Measurements from ENCODE around the gene ABHD5. TPM values are rescaled to one million over a fixed set of nuclear protein-coding genes. Genes with fewer than 3 reads are reported as not detected.

The ABHD5 gene
- total RNA-seq, 1 experiment from 2014 or later: 9.9 TPM

- ChIA-PET POLR2A (ENCODE audit: low non-redundant PET) (interaction anchor here (0.6 kb wide), 1 partner anchor 26 kb away, joined by 3 read pairs; the partner anchor contains the start of gene ANO10), CTCF (no interaction called here)
- H3K27me3 ChIP-seq (replicated peaks; ENCODE audit: insufficient read depth, low read depth, low read length, poor library complexity): no peaks in the 10 kb centered on the region
- TF ChIP-seq CTCF (conservative IDR thresholded peaks at IDR 0.05; ENCODE audit: low read depth, low read length) (no peak), EZH2 (IDR thresholded peaks at IDR 0.05; ENCODE audit: borderline replicate concordance, low read depth, low read length, poor library complexity, severe bottlenecking) (no peak)
- BruUV-seq (replicated peaks): no TSS peak
- H3K36me3 ChIP-seq (ENCODE audit: insufficient read depth, low read length, poor library complexity, severe bottlenecking): no peaks in the 10 kb centered on the region
- H3K4me3 ChIP-seq (ENCODE audit: low read depth, low read length, poor library complexity, severe bottlenecking): no peak overlapping the region
- H3K4me1 ChIP-seq (ENCODE audit: insufficient read depth, low read length, poor library complexity, severe bottlenecking): no peaks in the 10 kb centered on the region
- intact Hi-C loops (cut with micrococcal nuclease; ENCODE audit: unreplicated experiment): no loop called here
- no peaks in the 10 kb centered on the region for H3K9me3 ChIP-seq (ENCODE audit: low read depth, low read length, poor library complexity, severe bottlenecking)
- H3K27ac ChIP-seq (ENCODE audit: low read depth, low read length, poor library complexity, severe bottlenecking): no peak overlapping the region
- DNase-seq (ENCODE audit: low spot score): peak; percentile 4
These were observed 43.2 kb upstream of the ABHD5 start for GRCh38 chr3:43647331-43648166.

GRCh38 chr3:43648957-43649356, 41.8 kb upstream of the ABHD5 start:
- no peak overlapping the region for H3K4me3 ChIP-seq (ENCODE audit: low read depth, low read length, poor library complexity, severe bottlenecking)
- no peak overlapping the region for H3K27ac ChIP-seq (ENCODE audit: low read depth, low read length, poor library complexity, severe bottlenecking)
- intact Hi-C loops (cut with micrococcal nuclease; ENCODE audit: unreplicated experiment): no loop called here
- H3K4me1 ChIP-seq (ENCODE audit: insufficient read depth, low read length, poor library complexity, severe bottlenecking): no peaks in the 10 kb centered on the region
- no peaks in the 10 kb centered on the region for H3K27me3 ChIP-seq (replicated peaks; ENCODE audit: insufficient read depth, low read depth, low read length, poor library complexity)
- no peaks in the 10 kb centered on the region for H3K9me3 ChIP-seq (ENCODE audit: low read depth, low read length, poor library complexity, severe bottlenecking)
- no TSS peak for BruUV-seq (replicated peaks)
- ChIA-PET POLR2A (ENCODE audit: low non-redundant PET) (no interaction called here), CTCF (no interaction called here)
- no peaks in the 10 kb centered on the region for H3K36me3 ChIP-seq (ENCODE audit: insufficient read depth, low read length, poor library complexity, severe bottlenecking)
- TF ChIP-seq CTCF (conservative IDR thresholded peaks at IDR 0.05; ENCODE audit: low read depth, low read length): no peak
- no peak for TF ChIP-seq EZH2 (IDR thresholded peaks at IDR 0.05; ENCODE audit: borderline replicate concordance, low read depth, low read length, poor library complexity, severe bottlenecking)
- DNase-seq (ENCODE audit: low spot score): no peak

- H3K4me1 ChIP-seq (ENCODE audit: insufficient read depth, low read length, poor library complexity, severe bottlenecking): no peaks in the 10 kb centered on the region
- no peak for TF ChIP-seq CTCF (conservative IDR thresholded peaks at IDR 0.05; ENCODE audit: low read depth, low read length)
- no peak for TF ChIP-seq EZH2 (IDR thresholded peaks at IDR 0.05; ENCODE audit: borderline replicate concordance, low read depth, low read length, poor library complexity, severe bottlenecking)
- POLR2A ChIA-PET (ENCODE audit: low non-redundant PET): no interaction called here
- BruUV-seq (replicated peaks): no TSS peak
- no peak overlapping the region for H3K4me3 ChIP-seq (ENCODE audit: low read depth, low read length, poor library complexity, severe bottlenecking)
- DNase-seq (ENCODE audit: low spot score): no peak
- H3K9me3 ChIP-seq (ENCODE audit: low read depth, low read length, poor library complexity, severe bottlenecking): no peaks in the 10 kb centered on the region
- H3K27ac ChIP-seq (ENCODE audit: low read depth, low read length, poor library complexity, severe bottlenecking): no peak overlapping the region
- no peaks in the 10 kb centered on the region for H3K27me3 ChIP-seq (replicated peaks; ENCODE audit: insufficient read depth, low read depth, low read length, poor library complexity)
- CTCF ChIA-PET: no interaction called here
- H3K36me3 ChIP-seq (ENCODE audit: insufficient read depth, low read length, poor library complexity, severe bottlenecking): no peaks in the 10 kb centered on the region
- intact Hi-C loops (cut with micrococcal nuclease; ENCODE audit: unreplicated experiment): no loop called here
These were observed 41.3 kb upstream of the ABHD5 start for GRCh38 chr3:43649365-43649968.
